Measurements from ENCODE around the gene C1GALT1.

The C1GALT1 gene

DNA sequence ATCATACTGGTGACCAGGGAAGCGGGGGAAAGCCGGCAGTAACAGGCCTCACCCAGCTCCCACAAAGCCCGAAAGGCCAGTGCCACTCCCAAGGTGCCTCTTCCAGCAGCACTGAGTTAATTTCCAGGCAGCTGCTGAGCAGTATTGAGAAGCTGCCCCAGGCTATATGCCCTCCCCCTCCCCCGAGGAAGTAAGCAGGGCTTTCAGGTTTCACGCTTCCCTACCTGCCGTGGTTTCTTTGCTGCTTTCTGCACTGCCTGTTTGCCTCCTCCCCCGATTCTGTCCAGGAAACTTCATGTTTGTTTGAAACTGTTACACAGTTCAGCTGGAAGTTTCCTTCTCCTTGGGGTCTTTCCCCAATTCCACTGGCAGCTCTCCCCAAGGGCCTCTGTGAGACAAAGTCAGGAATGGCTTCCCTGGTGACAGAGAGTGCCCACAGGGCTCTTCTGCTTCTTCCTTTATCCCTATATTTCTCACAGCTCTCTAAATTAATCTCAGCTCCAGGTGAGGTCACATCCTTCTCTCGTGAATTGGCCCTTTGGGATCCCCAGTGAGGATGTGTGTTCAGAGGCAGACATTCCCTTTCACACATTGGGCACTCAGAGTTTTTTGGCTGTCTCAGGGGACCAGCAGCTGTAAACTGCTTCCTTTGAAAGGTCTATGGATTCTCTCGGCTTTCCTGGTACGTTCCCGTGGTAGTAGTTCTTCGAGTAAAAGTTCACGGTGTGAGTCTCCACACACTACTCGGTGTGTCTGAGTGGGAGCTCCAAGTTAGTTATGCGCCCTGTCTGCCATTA, 19.4 kb downstream of the C1GALT1 start:
- peak in 1 of 3 experiments; percentile 19 for DNase-seq (ENCODE audit: low read depth in 3 of 3)

DNA sequence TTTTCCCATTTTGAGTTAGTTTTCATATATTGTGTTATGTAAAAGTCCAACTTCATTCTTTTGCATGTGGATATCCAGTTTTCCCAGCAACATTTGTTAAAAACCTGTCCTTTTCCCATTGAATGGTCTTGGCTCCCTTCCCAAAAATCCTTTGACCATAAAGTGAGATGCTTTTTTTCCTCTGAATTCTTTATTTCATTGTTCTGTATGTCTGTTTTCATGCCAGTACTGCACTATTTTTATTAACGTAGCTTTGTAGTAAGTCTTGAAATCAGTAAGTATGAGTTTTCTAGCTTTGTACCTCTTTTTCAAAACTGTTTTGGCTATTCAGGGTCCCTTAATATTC, 20.0 kb downstream of the C1GALT1 start:
- no peak for DNase-seq (ENCODE audit: low read depth in 3 of 3)

DNA sequence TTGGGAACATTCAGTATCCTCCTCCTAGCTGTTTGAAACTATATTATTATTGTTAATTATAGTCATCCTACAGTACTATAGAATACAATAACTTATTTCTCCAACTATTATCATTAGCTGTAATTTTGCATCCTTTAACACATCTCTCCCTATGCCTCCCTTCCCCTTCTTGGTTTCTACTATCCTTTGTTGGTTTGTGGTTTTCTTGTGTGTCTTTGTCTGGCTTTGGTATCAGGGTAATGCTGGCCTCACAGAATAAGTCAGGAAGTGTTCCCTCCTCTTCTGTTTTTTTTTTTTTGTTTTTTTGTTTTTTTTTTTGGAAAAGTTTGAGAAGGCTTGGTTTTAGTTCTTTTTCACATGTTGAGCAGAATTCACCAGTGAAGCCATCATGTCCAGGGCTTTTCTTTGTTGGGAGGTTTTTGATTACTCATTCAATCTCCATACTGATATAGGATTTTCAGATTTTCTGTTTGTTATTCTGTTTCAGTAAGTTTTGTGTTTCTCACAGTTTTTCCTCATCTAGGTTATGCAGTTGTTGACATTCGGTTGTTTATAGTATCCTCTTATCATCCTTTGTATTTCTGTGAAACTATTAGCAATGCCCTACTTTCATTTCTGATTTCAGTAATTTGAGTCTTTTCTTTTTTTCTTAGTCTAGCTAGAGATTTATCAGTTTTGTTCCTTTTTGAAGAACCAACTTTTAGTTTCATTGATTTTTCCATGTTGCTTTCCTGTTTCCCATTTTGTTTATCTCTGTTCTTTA, 21.6 kb downstream of the C1GALT1 start:
- no peak for DNase-seq (ENCODE audit: low read depth in 3 of 3)

DNA sequence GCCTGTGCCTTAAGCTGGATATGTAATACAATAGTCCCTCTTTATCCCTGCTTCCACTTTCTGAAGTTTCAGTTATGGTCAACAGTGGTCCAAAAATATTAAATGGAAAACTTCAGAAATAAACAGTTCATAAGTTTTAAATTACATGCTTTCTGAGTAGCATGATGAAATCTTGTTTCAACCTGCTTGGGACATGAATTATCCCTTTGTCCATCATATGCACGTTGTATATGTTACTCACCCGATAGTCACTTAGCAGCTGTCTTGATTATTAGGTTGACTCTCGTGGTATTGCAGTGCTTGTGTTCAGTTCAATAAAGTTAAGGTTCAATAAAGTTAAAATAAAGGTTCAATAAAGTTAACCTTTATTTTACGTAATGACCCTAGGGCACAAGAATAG, 25.5 kb downstream of the C1GALT1 start:
- no peak for DNase-seq (ENCODE audit: low read depth in 3 of 3)

DNA sequence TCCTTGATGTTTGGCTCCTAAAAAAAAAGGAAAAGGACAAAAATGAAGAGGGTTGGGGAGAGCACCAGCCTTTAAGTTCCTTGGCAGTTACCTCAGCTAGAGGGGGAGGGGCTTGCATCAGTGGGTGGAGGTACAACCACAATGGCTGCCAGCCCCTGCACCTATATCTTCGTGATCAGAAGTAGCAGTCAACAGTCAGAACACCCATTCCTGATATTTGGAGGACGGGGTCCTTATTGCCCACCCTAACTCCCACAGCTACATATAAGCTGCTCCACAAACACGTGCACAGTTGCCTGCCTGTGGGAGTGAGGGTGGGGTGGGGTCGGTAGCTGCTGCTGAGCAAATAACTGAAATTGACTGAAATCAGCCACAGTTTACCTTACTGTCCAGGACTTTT, 26.2 kb downstream of the C1GALT1 start:
- no peak for DNase-seq (ENCODE audit: low read depth in 3 of 3)

DNA sequence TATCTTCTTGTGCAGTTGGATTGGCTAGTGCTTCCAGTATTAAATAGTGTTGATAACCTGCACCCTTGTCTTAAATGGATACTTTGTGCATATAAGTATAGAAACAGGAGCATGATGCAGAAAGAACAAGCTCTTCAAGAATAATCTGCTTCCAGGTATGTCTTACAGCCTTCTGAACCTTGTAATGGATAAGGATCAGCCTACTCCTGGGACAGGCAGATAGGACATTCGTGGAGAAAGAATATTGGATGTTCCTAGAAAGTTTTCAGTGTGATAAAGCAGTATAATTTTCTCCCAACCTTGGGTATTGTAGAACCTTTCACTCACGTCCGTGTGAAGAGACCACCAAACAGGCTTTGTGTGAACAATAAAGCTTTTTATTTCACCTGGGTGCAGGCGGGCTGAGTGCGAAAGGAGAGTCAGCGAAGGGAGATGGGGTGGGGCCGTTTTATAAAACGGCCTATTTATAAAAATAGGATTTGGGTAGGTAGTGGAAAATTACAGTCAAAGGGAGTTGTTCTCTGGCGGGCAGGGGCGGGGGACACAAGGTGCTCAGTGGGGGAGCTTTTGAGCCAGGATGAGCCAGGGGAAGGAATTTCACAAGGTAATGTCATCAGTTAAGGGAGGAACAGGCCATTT, 27.2 kb downstream of the C1GALT1 start:
- no peak for DNase-seq (ENCODE audit: low read depth in 3 of 3)

DNA sequence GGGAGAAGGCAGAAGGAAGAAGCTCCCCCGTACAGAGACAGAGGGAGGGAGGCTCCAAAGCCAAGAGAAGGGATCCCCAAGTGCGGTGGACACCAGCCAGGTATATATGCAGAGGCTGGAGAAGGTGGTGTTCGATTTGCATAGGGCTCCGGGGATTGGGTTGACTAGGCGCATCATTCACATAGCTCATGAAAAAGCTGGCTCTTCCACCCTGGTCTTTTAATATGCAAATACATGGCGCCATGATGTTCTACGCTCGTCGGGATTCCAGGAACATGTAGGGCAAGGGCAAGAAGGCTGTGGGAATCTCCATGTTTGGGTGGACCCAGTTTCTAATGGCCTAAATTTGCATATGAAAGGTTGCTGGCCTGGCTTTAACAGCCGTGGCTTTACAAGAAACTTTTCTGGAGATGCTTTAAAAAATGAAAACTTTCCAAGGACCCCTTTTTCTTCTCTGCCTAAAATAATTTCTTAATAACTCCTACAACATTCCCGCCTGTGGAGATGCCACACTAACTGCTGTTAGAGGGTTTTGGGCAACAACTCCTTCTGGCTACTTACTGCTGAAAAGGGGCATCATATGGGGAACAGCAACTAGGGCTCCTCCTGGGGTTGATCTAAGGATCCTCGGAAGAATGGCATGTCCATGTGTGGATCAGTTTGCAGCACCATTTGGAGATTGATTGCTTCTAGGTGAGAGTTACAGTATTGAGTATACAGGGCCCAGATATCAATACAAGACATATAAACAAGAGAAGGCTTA, 28.3 kb downstream of the C1GALT1 start:
- DNase-seq (ENCODE audit: low read depth in 3 of 3): no peak

DNA sequence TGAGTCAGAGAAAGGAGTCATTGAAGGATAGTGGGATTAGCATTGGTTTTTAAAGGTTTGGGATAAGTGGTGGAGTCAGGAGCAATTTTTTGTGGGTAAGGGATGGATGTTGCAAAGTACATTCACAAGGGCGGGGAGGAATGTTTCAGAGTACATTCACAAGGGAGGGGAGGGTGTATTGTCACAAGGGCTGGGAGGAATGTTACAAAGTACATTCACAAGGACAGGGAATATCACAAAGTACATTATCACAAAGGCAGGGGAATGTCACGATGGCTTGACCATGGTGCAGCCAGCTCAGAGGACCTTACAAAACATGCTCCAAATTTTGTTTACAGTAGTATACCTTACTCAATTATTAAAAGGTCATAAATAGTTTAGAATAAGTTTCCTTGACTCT, 30.3 kb downstream of the C1GALT1 start:
- DNase-seq (ENCODE audit: low read depth in 3 of 3): no peak

DNA sequence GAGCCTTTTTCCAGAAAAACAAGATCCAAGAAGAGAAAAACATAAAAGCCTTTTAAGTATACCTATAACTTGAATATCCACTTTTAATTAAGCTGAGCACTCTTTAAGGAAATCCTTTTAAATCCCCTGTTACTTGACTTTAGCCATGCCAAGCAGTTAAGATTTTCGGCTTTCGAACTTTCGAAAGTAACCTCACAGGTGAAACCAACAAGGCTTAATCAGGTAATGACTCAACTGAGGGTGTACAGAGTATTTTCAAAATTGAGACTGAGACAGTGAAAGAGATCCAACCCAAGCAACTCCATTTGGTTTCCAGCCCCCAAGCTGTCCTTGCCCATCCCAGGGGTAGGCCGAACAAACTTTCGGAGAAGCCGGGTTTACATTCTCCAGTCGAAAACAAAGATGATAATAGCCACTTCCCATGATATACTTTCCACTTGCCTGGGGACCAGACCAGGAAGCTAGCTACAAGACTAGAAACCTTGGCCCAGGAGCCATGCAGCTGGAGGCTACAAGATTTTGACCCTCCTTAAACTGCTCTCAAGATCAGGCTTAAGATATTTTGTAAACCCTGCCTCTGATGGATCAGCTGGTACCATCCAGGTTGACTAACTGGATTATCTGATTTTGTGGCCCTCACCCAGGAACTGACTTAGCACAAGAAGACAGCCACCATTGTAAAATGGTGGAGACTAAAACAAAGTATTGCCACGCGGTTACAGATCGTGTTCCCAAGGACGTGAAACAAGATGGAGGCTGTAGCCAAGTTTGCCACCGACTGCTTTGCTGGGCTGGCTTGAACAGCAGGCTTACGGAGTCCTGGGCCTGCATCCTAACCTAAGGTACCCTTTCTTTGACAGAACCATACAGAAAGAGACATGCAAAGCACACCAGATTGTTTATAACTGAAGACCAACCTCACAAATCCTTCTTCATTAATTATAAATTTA, 32.3 kb downstream of the C1GALT1 start:
- no peak for DNase-seq (ENCODE audit: low read depth in 3 of 3)

DNA sequence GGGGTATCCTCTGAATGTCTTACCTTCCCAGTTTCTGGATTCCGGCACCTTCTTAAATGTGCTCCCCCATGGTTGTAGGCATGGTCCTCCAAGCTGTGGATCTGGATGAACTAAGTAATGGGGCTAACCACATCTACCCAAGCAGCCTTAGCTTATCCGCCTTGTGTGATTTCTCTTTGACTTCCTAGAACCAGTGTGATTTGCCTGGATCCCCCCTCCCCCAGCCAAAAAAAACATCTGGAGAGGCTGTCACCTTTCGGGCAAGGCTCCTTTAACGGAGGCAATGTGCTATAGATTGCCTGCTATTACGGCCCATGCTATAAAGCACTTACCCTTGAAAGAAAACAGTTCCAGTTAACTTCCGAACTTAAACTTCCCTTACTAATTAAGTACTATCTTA, 33.9 kb downstream of the C1GALT1 start:
- no peak for DNase-seq (ENCODE audit: low read depth in 3 of 3)

DNA sequence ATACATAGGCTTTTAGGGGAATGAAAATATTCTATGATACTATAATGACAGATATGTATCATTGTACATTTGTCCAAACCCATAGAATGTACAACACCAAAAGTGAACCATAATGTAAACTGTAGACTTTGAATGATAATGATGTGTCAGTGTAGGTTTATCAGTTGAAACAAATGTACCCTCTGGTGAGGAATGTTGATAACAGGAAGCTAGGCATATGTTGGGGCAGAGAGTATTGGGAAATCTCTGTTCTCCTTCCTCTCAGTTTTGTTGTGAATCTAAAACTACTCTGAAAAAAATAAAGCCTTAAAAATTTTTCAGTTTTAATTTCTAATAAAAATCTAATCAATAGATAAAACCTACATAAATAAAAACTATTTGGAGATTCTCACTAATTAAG, 36.9 kb downstream of the C1GALT1 start:
- DNase-seq (ENCODE audit: low read depth in 3 of 3): no peak

DNA sequence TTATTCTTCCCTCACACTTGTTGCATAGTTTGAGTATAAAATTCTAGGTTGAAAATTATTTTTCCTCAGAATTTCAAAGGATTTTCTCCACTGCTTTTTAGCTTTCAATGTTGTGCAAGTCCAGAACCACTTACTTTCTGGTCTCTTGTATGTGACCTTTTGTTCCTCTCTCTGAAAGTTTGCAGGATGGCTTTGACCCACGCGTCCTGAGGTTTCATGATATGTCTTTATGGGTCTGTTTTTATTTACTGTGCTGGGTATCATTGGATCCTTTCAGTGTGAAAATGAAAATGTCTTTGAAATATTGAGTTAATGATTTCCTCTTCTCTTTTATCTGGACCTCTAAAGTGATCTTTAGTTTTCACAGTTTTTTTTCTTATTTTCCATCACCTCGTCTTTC, 38.5 kb downstream of the C1GALT1 start:
- DNase-seq (ENCODE audit: low read depth in 3 of 3): no peak

DNA sequence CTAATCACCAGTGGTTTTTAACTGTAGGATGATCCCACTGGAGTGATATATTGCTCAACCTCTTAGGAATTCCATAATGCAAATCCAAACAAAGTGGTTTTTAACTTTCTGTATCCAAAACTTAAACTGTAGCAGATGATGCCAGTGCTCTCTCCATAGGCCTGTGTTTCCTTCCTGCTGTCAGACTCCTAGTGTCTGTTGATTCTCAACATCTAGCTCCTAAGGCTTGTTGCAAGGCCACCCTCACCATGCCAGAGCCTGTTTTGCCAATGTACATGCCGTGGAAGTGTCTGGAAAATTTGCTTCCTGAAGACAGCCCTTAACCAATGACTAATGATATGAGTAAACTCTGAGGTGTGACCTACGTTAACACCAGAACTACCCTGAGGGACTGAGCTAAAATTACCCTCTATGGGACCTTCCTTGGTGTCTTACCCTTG, 39.3 kb downstream of the C1GALT1 start:
- DNase-seq (ENCODE audit: low read depth in 3 of 3): no peak

DNA sequence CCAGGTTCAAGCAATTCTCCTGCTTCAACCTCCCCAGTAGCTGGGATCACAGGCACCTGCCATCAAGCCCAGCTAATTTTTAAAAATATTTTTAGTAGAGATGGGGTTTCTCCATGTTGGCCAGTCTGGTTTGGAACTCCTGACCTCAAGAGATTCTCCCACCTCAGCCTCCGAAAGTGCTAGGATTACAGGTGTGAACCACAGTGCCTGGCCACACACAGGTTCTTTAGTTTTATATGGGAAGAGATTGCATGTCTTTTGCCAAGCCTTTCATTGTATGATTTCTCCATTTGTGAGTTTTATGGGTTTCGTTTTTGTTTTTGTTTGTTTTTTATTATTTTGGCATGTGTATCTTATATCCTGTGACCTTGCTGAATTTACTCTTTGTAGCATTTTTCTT, 40.9 kb downstream of the C1GALT1 start:
- DNase-seq (ENCODE audit: low read depth in 3 of 3): no peak

DNA sequence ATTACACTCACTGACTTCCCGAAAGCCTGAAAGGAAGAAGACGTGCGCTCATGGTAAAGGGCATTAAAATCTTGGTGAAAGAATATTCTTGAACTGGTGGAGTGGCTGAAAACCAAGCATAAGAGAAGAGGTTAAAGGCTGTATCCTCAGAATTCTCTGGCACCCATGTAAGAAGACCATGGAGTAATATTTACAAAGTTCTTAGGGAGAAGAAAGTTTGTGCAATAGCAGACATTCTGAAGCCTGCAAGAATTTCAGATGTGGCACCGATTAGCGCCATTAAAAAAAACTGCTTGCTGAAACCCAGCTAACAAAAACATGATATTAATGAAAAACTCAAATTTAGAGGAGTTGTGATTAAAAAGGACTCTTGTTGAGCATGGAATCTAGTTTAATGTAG, 44.1 kb downstream of the C1GALT1 start:
- DNase-seq (ENCODE audit: low read depth in 3 of 3): no peak

DNA sequence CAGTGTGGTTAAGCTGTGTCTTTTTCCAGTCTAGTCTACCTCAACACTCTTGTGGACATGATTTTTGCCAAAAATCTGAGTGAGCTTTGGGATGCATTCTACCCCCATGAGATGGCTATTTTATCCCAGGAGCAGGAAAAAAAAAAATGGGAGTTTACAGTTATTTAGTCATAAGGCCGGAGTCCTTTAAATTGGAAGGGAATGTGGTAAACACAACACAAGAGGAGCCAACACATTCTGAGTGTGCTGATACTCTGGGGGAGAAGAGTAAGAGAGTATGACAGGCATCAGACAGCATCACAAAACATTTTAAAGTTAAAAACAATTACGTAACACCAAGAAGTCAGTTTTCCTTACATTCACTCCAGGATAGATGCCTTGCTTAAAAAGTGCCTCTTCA, 46.1 kb downstream of the C1GALT1 start:
- DNase-seq (ENCODE audit: low read depth in 3 of 3): no peak

DNA sequence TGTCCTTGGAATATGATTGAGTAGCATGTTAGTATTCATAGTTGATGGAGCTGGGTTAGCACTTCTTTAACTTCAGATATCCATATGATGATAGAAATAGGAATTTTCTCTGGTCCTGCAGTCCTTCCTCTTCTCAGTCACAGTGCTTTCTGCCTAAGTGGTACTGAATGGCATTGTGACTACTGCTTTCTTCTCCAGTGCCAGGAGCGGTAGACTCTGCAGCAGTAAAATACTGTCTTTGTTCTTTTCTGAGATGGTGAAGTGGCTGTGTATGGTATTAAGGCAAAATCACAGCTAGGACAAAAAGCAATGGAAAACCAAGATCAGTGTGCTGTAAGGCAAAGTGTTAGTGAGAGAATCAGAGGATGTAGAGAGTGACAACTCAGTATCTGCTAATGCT, 46.6 kb downstream of the C1GALT1 start:
- DNase-seq (ENCODE audit: low read depth in 3 of 3): no peak

DNA sequence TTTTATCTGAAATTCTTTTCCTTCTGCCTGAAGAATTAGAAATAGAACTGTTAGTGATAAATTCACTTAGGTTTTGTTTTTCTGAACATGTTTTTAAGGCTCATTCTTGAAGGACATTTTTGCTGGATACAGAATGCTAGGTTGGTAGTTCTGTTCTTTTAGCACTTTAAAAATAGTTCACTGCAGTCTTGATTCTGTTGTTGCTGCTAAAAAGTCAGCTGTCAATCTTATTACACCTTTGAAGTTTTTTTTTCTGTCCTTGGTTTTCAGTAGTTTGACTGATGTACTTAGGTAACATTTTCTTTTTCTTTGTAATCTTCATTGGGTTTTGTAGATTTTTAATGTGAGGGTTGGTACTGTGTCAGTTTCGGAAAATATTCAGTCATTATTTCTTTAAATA, 48.7 kb downstream of the C1GALT1 start:
- no peak for DNase-seq (ENCODE audit: low read depth in 3 of 3)

DNA sequence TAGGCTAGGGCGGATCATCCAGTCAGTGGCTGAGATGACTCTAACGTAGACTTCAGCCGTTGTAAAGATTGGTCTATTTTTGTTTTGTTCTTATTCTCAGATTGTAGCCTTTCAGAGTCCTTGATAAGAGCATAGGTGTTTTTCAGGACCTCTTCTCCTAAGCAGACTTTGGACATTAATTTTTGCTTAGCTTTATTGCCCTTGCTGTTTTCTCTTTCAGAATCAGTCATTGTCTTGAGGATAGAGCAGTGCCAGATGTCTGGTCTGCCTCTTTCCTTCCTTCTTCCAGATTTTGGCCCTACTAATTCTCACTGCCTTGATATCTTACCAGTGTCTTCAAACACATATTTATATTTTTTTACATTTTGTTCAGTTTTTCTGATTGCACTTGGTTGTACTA, 49.5 kb downstream of the C1GALT1 start:
- DNase-seq (ENCODE audit: low read depth in 3 of 3): no peak

DNA sequence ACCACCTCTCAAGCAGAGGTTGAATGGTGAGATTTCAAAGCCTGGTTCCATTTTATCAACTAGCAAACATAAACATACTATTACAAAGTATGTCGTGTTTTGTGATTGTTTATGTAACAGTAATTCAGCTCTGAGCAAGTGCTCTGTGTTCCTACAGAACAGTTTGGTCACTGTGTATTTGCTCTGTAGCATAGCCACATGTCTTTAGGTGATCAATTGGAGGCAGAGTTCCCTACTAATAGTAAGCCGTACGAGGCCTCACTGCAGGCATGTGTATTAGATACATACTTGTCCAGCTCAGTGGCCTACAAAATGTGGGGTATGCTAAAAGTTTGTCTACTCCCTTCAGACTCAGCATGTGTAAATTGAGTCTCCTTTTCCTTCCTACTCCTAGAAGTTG, 53.0 kb downstream of the C1GALT1 start:
- DNase-seq (ENCODE audit: low read depth in 3 of 3): no peak

DNA sequence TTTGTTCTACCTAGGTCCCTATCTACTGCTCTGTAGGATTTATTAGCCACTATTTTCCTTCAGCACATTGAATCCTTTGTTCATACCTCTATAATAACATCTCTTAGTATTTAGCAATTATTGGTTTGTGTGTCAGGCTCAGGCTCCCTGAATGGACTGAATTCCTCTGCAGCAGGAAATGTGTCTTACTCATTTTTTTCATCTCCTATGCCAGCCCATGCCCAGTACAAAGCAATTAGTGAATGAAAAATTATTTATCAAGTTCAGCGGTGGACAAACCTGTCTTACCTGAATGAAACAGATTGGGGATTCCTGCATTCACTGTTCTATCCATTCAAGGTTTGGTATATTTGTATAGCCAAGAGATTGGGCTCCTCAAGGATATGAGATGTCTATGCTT, 53.7 kb downstream of the C1GALT1 start:
- DNase-seq (ENCODE audit: low read depth in 3 of 3): no peak

Data from stimulated activated CD4-positive, alpha-beta T cell treated with anti-CD3 and anti-CD28 coated beads, TNF-alpha, amount 100 ng/mL, for 24 hours (primary cell).